ENCODE measurements around the gene FNDC3B. TPM values are rescaled to one million over a fixed set of nuclear protein-coding genes. Genes with fewer than 3 reads are reported as not detected.

The FNDC3B gene
- total RNA-seq, 1 donor from 2014 or later: 54.9 TPM

- Histone ChIP-seq H3K9me3 (no peaks in the 10 kb centered on the region), H3K4me3 (no peak overlapping the region), H3K27me3 (no peaks in the 10 kb centered on the region), H3K4me1 (peaks cover 0 to 5% of the 10 kb centered on the region in 2 donors), H3K36me3 (peaks cover 4 to 9% of the 10 kb centered on the region in 2 donors), H3K27ac (no peak overlapping the region)
- TF ChIP-seq, protein P1, sequence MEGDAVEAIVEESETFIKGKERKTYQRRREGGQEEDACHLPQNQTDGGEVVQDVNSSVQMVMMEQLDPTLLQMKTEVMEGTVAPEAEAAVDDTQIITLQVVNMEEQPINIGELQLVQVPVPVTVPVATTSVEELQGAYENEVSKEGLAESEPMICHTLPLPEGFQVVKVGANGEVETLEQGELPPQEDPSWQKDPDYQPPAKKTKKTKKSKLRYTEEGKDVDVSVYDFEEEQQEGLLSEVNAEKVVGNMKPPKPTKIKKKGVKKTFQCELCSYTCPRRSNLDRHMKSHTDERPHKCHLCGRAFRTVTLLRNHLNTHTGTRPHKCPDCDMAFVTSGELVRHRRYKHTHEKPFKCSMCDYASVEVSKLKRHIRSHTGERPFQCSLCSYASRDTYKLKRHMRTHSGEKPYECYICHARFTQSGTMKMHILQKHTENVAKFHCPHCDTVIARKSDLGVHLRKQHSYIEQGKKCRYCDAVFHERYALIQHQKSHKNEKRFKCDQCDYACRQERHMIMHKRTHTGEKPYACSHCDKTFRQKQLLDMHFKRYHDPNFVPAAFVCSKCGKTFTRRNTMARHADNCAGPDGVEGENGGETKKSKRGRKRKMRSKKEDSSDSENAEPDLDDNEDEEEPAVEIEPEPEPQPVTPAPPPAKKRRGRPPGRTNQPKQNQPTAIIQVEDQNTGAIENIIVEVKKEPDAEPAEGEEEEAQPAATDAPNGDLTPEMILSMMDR (IDR thresholded peaks at IDR 0.05): no peak
- intact Hi-C loops (cut with DNase I): no loop called here
- DNase-seq (ENCODE audit: low spot score in 2 of 2): no peak
Measured at GRCh38 chr3:172270557-172271166, 231.3 kb downstream of the FNDC3B start.

GRCh38 chr3:172271386-172271976 lies 232.1 kb downstream of the FNDC3B start:
- Histone ChIP-seq H3K9me3 (no peaks in the 10 kb centered on the region), H3K4me3 (no peak overlapping the region), H3K4me1 (peaks cover 0 to 5% of the 10 kb centered on the region in 2 donors), H3K27ac (no peak overlapping the region), H3K36me3 (peaks cover 4 to 7% of the 10 kb centered on the region in 2 donors), H3K27me3 (no peaks in the 10 kb centered on the region)
- TF ChIP-seq, protein P1 (IDR thresholded peaks at IDR 0.05): no peak
- intact Hi-C loops (cut with DNase I): no loop called here
- DNase-seq (ENCODE audit: low spot score in 2 of 2): no peak

DNA sequence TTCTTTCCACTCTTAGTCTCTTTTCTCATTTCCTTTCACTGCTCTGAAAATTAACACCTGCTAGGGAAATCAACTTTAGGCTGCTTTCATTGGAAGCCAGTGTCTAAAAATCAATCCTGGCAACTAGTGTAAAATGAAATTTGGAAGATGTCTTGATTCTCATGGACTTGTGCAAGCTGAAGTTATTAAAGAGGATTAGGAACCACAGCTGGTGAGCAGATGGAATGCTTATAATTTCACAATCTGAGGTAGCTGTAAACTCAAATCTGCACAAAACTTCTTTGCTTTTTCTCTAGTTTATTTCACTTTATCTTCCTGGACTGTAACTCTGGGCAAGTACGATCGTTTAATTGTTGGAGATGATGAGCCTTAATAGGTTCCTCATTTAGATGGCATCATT lies 233.3 kb downstream of the FNDC3B start:
- no peak for DNase-seq (ENCODE audit: low spot score in 2 of 2)
- Histone ChIP-seq H3K4me1 (peaks cover 0 to 9% of the 10 kb centered on the region in 2 donors), H3K27ac (no peak overlapping the region), H3K4me3 (no peak overlapping the region), H3K9me3 (no peaks in the 10 kb centered on the region), H3K27me3 (no peaks in the 10 kb centered on the region), H3K36me3 (no peaks in the 10 kb centered on the region)
- intact Hi-C loops (cut with DNase I): no loop called here
- TF ChIP-seq, protein P1 (IDR thresholded peaks at IDR 0.05): no peak

DNA sequence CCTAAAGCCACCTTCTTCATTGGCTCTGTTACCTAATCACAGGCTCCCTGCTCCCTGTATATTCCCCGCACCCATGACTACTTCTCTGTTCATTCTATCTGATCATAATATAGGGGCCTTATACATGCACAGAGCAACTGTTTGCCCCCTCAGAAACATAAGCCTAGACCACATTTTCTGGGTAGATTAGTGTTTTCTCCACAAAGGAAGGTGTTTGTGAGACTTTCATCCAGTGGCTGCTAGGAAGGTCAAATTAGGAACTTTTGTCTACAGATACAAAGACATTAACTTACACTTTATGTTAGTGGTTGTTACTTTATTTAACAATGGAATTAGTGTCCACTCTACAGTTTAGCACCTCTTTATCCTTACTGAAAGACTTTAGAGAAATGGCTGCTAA lies 234.0 kb downstream of the FNDC3B start:
- Histone ChIP-seq H3K4me3 (no peak overlapping the region), H3K27me3 (no peaks in the 10 kb centered on the region), H3K36me3 (no peaks in the 10 kb centered on the region), H3K27ac (no peak overlapping the region), H3K9me3 (no peaks in the 10 kb centered on the region), H3K4me1 (peaks cover 0 to 14% of the 10 kb centered on the region in 2 donors)
- intact Hi-C loops (cut with DNase I): no loop called here
- DNase-seq (ENCODE audit: low spot score in 2 of 2): no peak
- TF ChIP-seq, protein P1 (IDR thresholded peaks at IDR 0.05): no peak

GRCh38 chr3:172274906-172275305 lies 235.5 kb downstream of the FNDC3B start:
- Histone ChIP-seq H3K4me1 (peaks cover 3 to 22% of the 10 kb centered on the region in 2 donors), H3K4me3 (no peak overlapping the region), H3K9me3 (no peaks in the 10 kb centered on the region), H3K36me3 (no peaks in the 10 kb centered on the region), H3K27ac (no peak overlapping the region), H3K27me3 (no peaks in the 10 kb centered on the region)
- intact Hi-C loops (cut with DNase I): no loop called here
- TF ChIP-seq, protein P1 (IDR thresholded peaks at IDR 0.05): no peak
- DNase-seq (ENCODE audit: low spot score in 2 of 2): no peak

Measured in ascending aorta (tissue), 2 donors.